ENCODE results near the gene TTYH1. TPM values are rescaled to one million over a fixed set of nuclear protein-coding genes. Genes with fewer than 3 reads are reported as not detected.

The TTYH1 gene
- total and polyA plus RNA-seq, 2 of the 4 experiments (the other 2 are of a cell fraction), result not detected

DNA sequence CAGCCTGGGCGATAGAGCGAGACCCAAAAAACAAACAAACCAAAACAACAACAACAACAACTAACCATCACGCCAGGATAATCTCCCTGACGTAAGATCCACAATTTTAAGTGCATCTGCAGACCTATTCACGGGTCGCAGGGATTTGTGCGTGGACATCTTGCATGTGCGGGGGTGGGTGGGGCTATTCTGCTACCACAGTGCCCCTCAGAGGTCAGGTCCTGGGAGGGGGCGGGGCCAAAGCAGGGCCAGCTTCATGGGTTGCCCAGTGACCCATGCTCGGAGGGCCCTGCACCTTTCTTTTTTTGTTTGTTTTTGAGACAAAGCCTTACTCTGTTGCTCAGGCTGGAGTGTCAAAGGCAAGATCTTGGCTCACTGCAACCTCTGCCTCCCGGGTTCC, 60.4 kb downstream of the TTYH1 start (continued):
- TF ChIP-seq RAD21 (IDR thresholded peaks at IDR 0.05; ENCODE audit: low read length) (no peak), MAFK (IDR thresholded peaks at IDR 0.05; ENCODE audit: low read depth, low read length) (no peak)

DNA sequence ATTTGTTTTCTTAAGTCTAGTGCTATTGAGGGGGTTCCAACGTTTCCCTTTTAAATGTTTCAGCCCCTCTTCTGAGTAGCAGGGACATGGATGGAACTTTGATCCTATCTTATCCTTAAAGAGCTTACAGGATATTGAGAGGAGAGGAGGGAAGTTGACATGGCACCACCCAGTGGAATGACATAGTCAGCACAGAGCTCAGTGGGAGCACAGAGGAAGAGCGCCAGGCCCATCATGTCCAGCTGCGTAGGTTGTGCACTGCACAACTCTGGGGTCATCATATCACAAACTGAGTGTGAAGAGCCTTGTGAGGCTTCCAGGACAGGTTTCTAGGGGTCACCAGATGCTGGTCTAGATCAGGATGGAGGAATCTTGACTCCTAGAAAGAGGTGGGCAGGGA, 62.4 kb downstream of the TTYH1 start:
- Histone ChIP-seq H2BK20ac (ENCODE audit: low read depth, low read length) (no peak overlapping the region), H3K56ac (ENCODE audit: extremely low read depth, insufficient read depth, low read length) (no peak overlapping the region), H3K27me3 (ENCODE audit: control insufficient read depth, insufficient read depth, low read length) (0 out of 2 replicates have a peak, but pooled peaks cover 2% of the 10 kb centered on the region), H2AK5ac (ENCODE audit: low read depth, low read length) (no peak overlapping the region), H4K20me1 (ENCODE audit: insufficient read depth, low read length) (no peaks in the 10 kb centered on the region), H3K4me1 (ENCODE audit: control insufficient read depth, insufficient read depth, low read length) (peaks cover 7% of the 10 kb centered on the region), H3K18ac (ENCODE audit: low read depth, low read length) (no peak overlapping the region), H2BK120ac (ENCODE audit: low read depth, low read length) (no peak overlapping the region), H4K91ac (ENCODE audit: insufficient read depth, low read depth, low read length) (no peak overlapping the region), H3K9me1 (ENCODE audit: insufficient read depth, low read length) (peaks cover 4% of the 10 kb centered on the region; the same call in 1 of the 2 replicates), H3K27ac (ENCODE audit: insufficient read depth, low read length) (no peak overlapping the region), H3K4me3 (ENCODE audit: insufficient read depth, low read depth, low read length) (no peak overlapping the region), H2BK5ac (ENCODE audit: low read depth, low read length, poor library complexity, severe bottlenecking) (no peak overlapping the region), H2AFZ (replicated peaks; ENCODE audit: low read length, poor library complexity) (peak overlapping the region; percentile 21), H3K9me3 (ENCODE audit: control insufficient read depth, insufficient read depth, low read length) (no peaks in the 10 kb centered on the region), H3K4me2 (ENCODE audit: low read depth, low read length) (no peak overlapping the region), H4K8ac (ENCODE audit: low read depth in 2 of 2, low read length in 2 of 2) (no peak overlapping the region), H4K5ac (ENCODE audit: low read depth, low read length) (no peak overlapping the region), H3K23ac (ENCODE audit: low read depth, low read length) (no peak overlapping the region), H2AK9ac (replicated peaks; ENCODE audit: low read depth, low read length, poor library complexity) (no peak overlapping the region), H3K9ac (ENCODE audit: low read depth, low read length) (no peak overlapping the region), H3K79me1 (ENCODE audit: low read depth in 1 of 2, low read length in 2 of 2) (no peaks in the 10 kb centered on the region), H3K36me3 (ENCODE audit: control insufficient read depth, insufficient read depth, low read length) (no peaks in the 10 kb centered on the region), H3K4ac (ENCODE audit: low read depth, low read length) (no peak overlapping the region), H2BK15ac (ENCODE audit: low read depth, low read length) (no peak overlapping the region), H3K14ac (replicated peaks; ENCODE audit: low read depth, low read length) (no peak overlapping the region)
- no TSS peak for BruUV-seq (replicated peaks)
- dilution Hi-C loops (cut with HindIII; ENCODE audit: low sequenced_read_pairs, unreplicated experiment), result no loop called here
- POLR2A ChIA-PET (ENCODE audit: unreplicated experiment), result no interaction called here
- 0 out of 2 replicates have a peak, but pooled peaks have one; percentile 12 for TF ChIP-seq CTCF (conservative IDR thresholded peaks at IDR 0.05; ENCODE audit: low read depth, low read length)
- TF ChIP-seq CEBPB (IDR thresholded peaks at IDR 0.05; ENCODE audit: low read depth, low read length), result no peak
- TF ChIP-seq MAZ (IDR thresholded peaks at IDR 0.05; ENCODE audit: borderline replicate concordance, low read depth, low read length), result no peak
- no peak for TF ChIP-seq BHLHE40 (IDR thresholded peaks at IDR 0.05; ENCODE audit: low read depth, low read length)
- intact Hi-C loops (cut with micrococcal nuclease), result loop anchor here (10.0 kb wide), 1 partner anchor 587 kb away; the partner anchor contains the start of gene RDH13
- in situ Hi-C loops (cut with MboI; ENCODE audit: low sequenced_read_pairs), result no loop called here
- 100% methylated on average over 2 of the region's 3 CpGs; no CpG with 5 or more reads in 1 of the 2 experiments for WGBS, 2 experiments (ENCODE audit: extremely low coverage in 2 of 2, insufficient read length in 1 of 2)
- ATAC-seq (ENCODE audit: low read depth) (no peak), DNase-seq (no peak)
- CTCF ChIA-PET, result interaction anchor here (1.0 kb wide), 1 partner anchor 12 kb away, joined by 4 read pairs; no protein-coding TSS in a partner anchor

All from IMR-90 (cell line).